NT2/D1 (cell line): Measurements from ENCODE around the gene RAB11FIP3.

Experiments
- DNase-seq: peaks from one replicate; pipeline ENCODE4 v3.0.0-alpha.2; 2011; ENCODE audit warnings: low read depth, low spot score
- H3K27me3 ChIP-seq: 2 replicates; pipeline ENCODE4 v1.6.0; 2011; ENCODE audit warnings: mild to moderate bottlenecking; ENCODE audit not compliant: insufficient read length, insufficient read depth
- H3K36me3 ChIP-seq: 2 replicates; pipeline ENCODE4 v1.6.1; 2011; ENCODE audit warnings: mild to moderate bottlenecking, low read length, mixed read lengths; ENCODE audit not compliant: insufficient read depth, insufficient read length
- H3K4me1 ChIP-seq: 2 replicates; pipeline ENCODE4 v1.5.1; 2011; ENCODE audit not compliant: insufficient read depth, insufficient read length
- H3K4me3 ChIP-seq: 2 replicates; pipeline ENCODE4 v1.5.1; 2011; ENCODE audit warnings: low read depth; ENCODE audit not compliant: insufficient read length
- H3K9ac ChIP-seq: 2 replicates; pipeline ENCODE4 v1.6.0; 2011; ENCODE audit warnings: low read depth; ENCODE audit not compliant: insufficient read length
- H3K9me3 ChIP-seq: 2 replicates; pipeline ENCODE4 v1.5.1; 2011; ENCODE audit warnings: mild to moderate bottlenecking, low read length; ENCODE audit not compliant: insufficient read depth
- SUZ12 ChIP-seq: IDR thresholded peaks from 2 replicates; pipeline ENCODE4 v1.6.1; 2011; ENCODE audit not compliant: insufficient read length, insufficient read depth; ENCODE audit errors: extremely low read depth
- YY1 ChIP-seq: IDR thresholded peaks from 2 replicates; pipeline ENCODE4 v1.6.1; 2011; ENCODE audit not compliant: insufficient read length, insufficient read depth
- ZNF274 ChIP-seq: IDR thresholded peaks from 2 replicates; pipeline ENCODE4 v1.6.1; 2011; ENCODE audit warnings: mild to moderate bottlenecking, low read depth, low read length

Gene RAB11FIP3

GRCh38 chr16:565419-566330, 140.2 kb downstream of the RAB11FIP3 start:
- Histone ChIP-seq H3K9ac (peak overlapping the region; percentile 59), H3K27me3 (peaks cover 19% of the 10 kb centered on the region), H3K4me3 (no peak overlapping the region), H3K4me1 (peaks cover 35% of the 10 kb centered on the region), H3K36me3 (no peaks in the 10 kb centered on the region), H3K9me3 (no peaks in the 10 kb centered on the region)
- TF ChIP-seq ZNF274 (no peak), YY1 (no peak), SUZ12 (no peak)
- no peak for DNase-seq

GRCh38 chr16:566475-567372, 141.3 kb downstream of the RAB11FIP3 start, which contains the start of gene NHLRC4:
Gene NHLRC4, plus strand, starts transcription at chr16:567005. Its CDS starts 1,043 bp downstream, at chr16:568048.
- no peak for TF ChIP-seq YY1
- no peak for TF ChIP-seq ZNF274
- TF ChIP-seq SUZ12: no peak
- Histone ChIP-seq H3K9ac (peak within 1 kb of the TSS; percentile 70), H3K4me1 (peaks cover 41% of the 10 kb centered on the region), H3K36me3 (peaks cover 6% of the 10 kb centered on the region), H3K9me3 (no peaks in the 10 kb centered on the region), H3K27me3 (peaks cover 8% of the 10 kb centered on the region), H3K4me3 (no peak within 1 kb of the TSS)
- no peak for DNase-seq

GRCh38 chr16:567373-568256, 142.2 kb downstream of the RAB11FIP3 start:
- H3K9ac ChIP-seq: peak overlapping the region; percentile 70
- H3K4me3 ChIP-seq: no peak overlapping the region
- H3K4me1 ChIP-seq: peaks cover 45% of the 10 kb centered on the region

GRCh38 chr16:568401-569258, 143.2 kb downstream of the RAB11FIP3 start:
- TF ChIP-seq YY1: no peak
- TF ChIP-seq SUZ12: no peak
- TF ChIP-seq ZNF274: no peak
- Histone ChIP-seq H3K4me1 (peaks cover 46% of the 10 kb centered on the region), H3K9ac (peak overlapping the region; percentile 85), H3K4me3 (peak overlapping the region; percentile 88), H3K36me3 (peaks cover 25% of the 10 kb centered on the region), H3K9me3 (no peaks in the 10 kb centered on the region), H3K27me3 (no peaks in the 10 kb centered on the region)
- DNase-seq: no peak

More at GRCh38 chr16:567373-568256, 142.2 kb downstream of the RAB11FIP3 start:
- no peak for DNase-seq
- Histone ChIP-seq H3K36me3 (peaks cover 15% of the 10 kb centered on the region), H3K9me3 (no peaks in the 10 kb centered on the region), H3K27me3 (peaks cover 2% of the 10 kb centered on the region)
- TF ChIP-seq SUZ12 (no peak), ZNF274 (no peak), YY1 (no peak)

GRCh38 chr16:569445-570254, 144.2 kb downstream of the RAB11FIP3 start, which contains the start of gene PIGQ:
Gene PIGQ, plus strand, starts transcription at chr16:569968. Its CDS starts 4,107 bp downstream, at chr16:574075.
- Histone ChIP-seq H3K9ac (peak within 1 kb of the TSS; percentile 91), H3K4me1 (peaks cover 47% of the 10 kb centered on the region), H3K27me3 (no peaks in the 10 kb centered on the region), H3K36me3 (peaks cover 35% of the 10 kb centered on the region), H3K9me3 (no peaks in the 10 kb centered on the region), H3K4me3 (peak within 1 kb of the TSS; percentile 88)
- no peak for TF ChIP-seq ZNF274
- no peak for TF ChIP-seq YY1
- TF ChIP-seq SUZ12: no peak
- DNase-seq: no peak
